Natural killer cell treated with Interleukin-12 subunit alpha and Interleukin-12 subunit beta and Interleukin-15 and Interleukin-18, amount 100 ng/mL, for 72 hours (primary cell): ENCODE results near the gene PRKN. TPM values are rescaled to one million over a fixed set of nuclear protein-coding genes. Genes with fewer than 3 reads are reported as not detected.
"Not testable (repeated sequence)": the region's sequence is repeated elsewhere in the genome, so short reads cannot be mapped to it uniquely, and the experiment has no call there.

Source experiments
- ATAC-seq, 2 donors: fragments of 150-1000 bp; cut with Tn5 transposase in 1 of 2; sonication (Bioruptor Pico), chemical (Tn5 transposase) in 1 of 2; 2 replicates each; pipeline ENCODE4 v1.10.0; 2021
- DNase-seq: peaks from one replicate; pipeline ENCODE4 v3.0.0; 2022; ENCODE audit warnings: low spot score
- H3K27ac Mint-ChIP-seq, 2 donors: 1 replicate in 1 of 2; 2 replicates in 1 of 2; pipeline ENCODE4 v1.8.0; 2022; ENCODE audit warnings: mixed read lengths in 2 of 2, mild to moderate bottlenecking in 1 of 2, moderate library complexity in 1 of 2
- H3K27me3 Mint-ChIP-seq, 2 donors: 1 replicate in 1 of 2; 2 replicates in 1 of 2; pipeline ENCODE4 v1.8.0; 2022; ENCODE audit warnings: mixed read lengths in 2 of 2
- H3K36me3 Mint-ChIP-seq: one replicate; pipeline ENCODE4 v1.8.0; 2022; ENCODE audit warnings: mixed read lengths
- H3K4me1 Mint-ChIP-seq, 2 donors: 1 replicate in 1 of 2; 2 replicates in 1 of 2; pipeline ENCODE4 v1.8.0; 2022; ENCODE audit warnings: low read depth in 2 of 2, mixed read lengths in 2 of 2, mild to moderate bottlenecking in 1 of 2
- H3K4me3 Mint-ChIP-seq: one replicate; pipeline ENCODE4 v1.8.0; 2022; ENCODE audit warnings: mixed read lengths
- H3K9me3 Mint-ChIP-seq: 2 replicates; pipeline ENCODE4 v1.8.0; 2022; ENCODE audit warnings: mixed read lengths
- total RNA-seq, 2 donors: library from RNA; stranded (reverse); gene quantifications; one replicate each; pipeline ENCODE4 v1.2.3, GENCODE V29; 2022

PRKN gene
- total RNA-seq, 2 donors from 2014 or later = not detected

GRCh38 chr6:161894436-161894835, 833.1 kb downstream of the PRKN start:
- ATAC-seq (no peak), DNase-seq (no peak)
- Mint-ChIP-seq H3K9me3 (no peaks in the 10 kb centered on the region), H3K4me3 (no peak overlapping the region), H3K27ac (no peak overlapping the region), H3K4me1 (no peaks in the 10 kb centered on the region), H3K27me3 (peaks cover 0 to 11% of the 10 kb centered on the region in 2 donors), H3K36me3 (no peaks in the 10 kb centered on the region)

- Mint-ChIP-seq H3K27me3 (peaks cover 0 to 18% of the 10 kb centered on the region in 2 donors), H3K4me3 (no peak overlapping the region), H3K36me3 (no peaks in the 10 kb centered on the region), H3K4me1 (no peaks in the 10 kb centered on the region), H3K27ac (no peak overlapping the region), H3K9me3 (no peaks in the 10 kb centered on the region)
- ATAC-seq (no peak), DNase-seq (no peak)
These were observed 836.0 kb downstream of the PRKN start for GRCh38 chr6:161891542-161891941.

- Mint-ChIP-seq H3K27me3 (peaks cover 0 to 18% of the 10 kb centered on the region in 2 donors), H3K36me3 (no peaks in the 10 kb centered on the region), H3K4me1 (no peaks in the 10 kb centered on the region), H3K9me3 (no peaks in the 10 kb centered on the region), H3K27ac (no peak overlapping the region), H3K4me3 (no peak overlapping the region)
- DNase-seq (no peak), ATAC-seq (no peak)
These were observed 836.7 kb downstream of the PRKN start for GRCh38 chr6:161890832-161891297.

- Mint-ChIP-seq H3K4me1 (no peaks in the 10 kb centered on the region), H3K36me3 (no peaks in the 10 kb centered on the region), H3K27me3 (peaks cover 0 to 18% of the 10 kb centered on the region in 2 donors), H3K9me3 (no peaks in the 10 kb centered on the region), H3K27ac (no peak overlapping the region), H3K4me3 (no peak overlapping the region)
- ATAC-seq (no peak), DNase-seq (no peak)
These were observed 837.3 kb downstream of the PRKN start for GRCh38 chr6:161890133-161890831.

GRCh38 chr6:161889324-161889723, 838.2 kb downstream of the PRKN start:
- no peak for ATAC-seq
- H3K27ac Mint-ChIP-seq = no peak overlapping the region
- no peak for DNase-seq
- H3K9me3 Mint-ChIP-seq = no peaks in the 10 kb centered on the region
- H3K27me3 Mint-ChIP-seq = peaks cover 0 to 14% of the 10 kb centered on the region in 2 donors
- no peaks in the 10 kb centered on the region for H3K36me3 Mint-ChIP-seq
- H3K4me3 Mint-ChIP-seq = no peak overlapping the region
- no peaks in the 10 kb centered on the region for H3K4me1 Mint-ChIP-seq

- not testable (repeated sequence) for H3K36me3 Mint-ChIP-seq, H3K4me1 Mint-ChIP-seq, H3K4me3 Mint-ChIP-seq, DNase-seq, ATAC-seq, H3K27ac Mint-ChIP-seq, H3K9me3 Mint-ChIP-seq, H3K27me3 Mint-ChIP-seq
These were observed 841.0 kb downstream of the PRKN start for GRCh38 chr6:161886545-161886944.

GRCh38 chr6:161884782-161885181, 842.8 kb downstream of the PRKN start:
- Mint-ChIP-seq H3K27ac (no peak overlapping the region), H3K9me3 (no peaks in the 10 kb centered on the region)
- ATAC-seq = no peak

GRCh38 chr6:161882196-161882765, 845.3 kb downstream of the PRKN start:
- Mint-ChIP-seq H3K4me1 (no peaks in the 10 kb centered on the region), H3K27me3 (no peaks in the 10 kb centered on the region), H3K9me3 (no peaks in the 10 kb centered on the region), H3K36me3 (no peaks in the 10 kb centered on the region), H3K4me3 (no peak overlapping the region), H3K27ac (no peak overlapping the region)
- DNase-seq = no peak
- ATAC-seq = no peak

More at GRCh38 chr6:161884782-161885181, 842.8 kb downstream of the PRKN start:
- Mint-ChIP-seq H3K36me3 (no peaks in the 10 kb centered on the region), H3K27me3 (peaks cover 0 to 7% of the 10 kb centered on the region in 2 donors), H3K4me1 (no peaks in the 10 kb centered on the region), H3K4me3 (no peak overlapping the region)
- DNase-seq = no peak

GRCh38 chr6:161880056-161880455, 847.5 kb downstream of the PRKN start:
- ATAC-seq = no peak

GRCh38 chr6:161876231-161876630, 851.3 kb downstream of the PRKN start:
- ATAC-seq (no peak), DNase-seq (no peak)
- H3K36me3 Mint-ChIP-seq = no peaks in the 10 kb centered on the region
- no peaks in the 10 kb centered on the region for H3K9me3 Mint-ChIP-seq
- H3K27ac Mint-ChIP-seq = no peak overlapping the region
- no peak overlapping the region for H3K4me3 Mint-ChIP-seq
- H3K4me1 Mint-ChIP-seq = no peaks in the 10 kb centered on the region
- no peaks in the 10 kb centered on the region for H3K27me3 Mint-ChIP-seq

More at GRCh38 chr6:161880056-161880455, 847.5 kb downstream of the PRKN start:
- Mint-ChIP-seq H3K27ac (no peak overlapping the region), H3K4me1 (no peaks in the 10 kb centered on the region), H3K36me3 (no peaks in the 10 kb centered on the region), H3K9me3 (no peaks in the 10 kb centered on the region), H3K27me3 (no peaks in the 10 kb centered on the region), H3K4me3 (no peak overlapping the region)
- DNase-seq = no peak

GRCh38 chr6:161870236-161870901, 857.2 kb downstream of the PRKN start:
- H3K4me1 Mint-ChIP-seq = no peaks in the 10 kb centered on the region
- H3K36me3 Mint-ChIP-seq = no peaks in the 10 kb centered on the region
- no peak overlapping the region for H3K27ac Mint-ChIP-seq
- ATAC-seq (no peak), DNase-seq (no peak)
- no peaks in the 10 kb centered on the region for H3K9me3 Mint-ChIP-seq
- H3K27me3 Mint-ChIP-seq = no peaks in the 10 kb centered on the region
- H3K4me3 Mint-ChIP-seq = no peak overlapping the region

- no peaks in the 10 kb centered on the region for H3K4me1 Mint-ChIP-seq
- H3K27me3 Mint-ChIP-seq = no peaks in the 10 kb centered on the region
- no peak overlapping the region for H3K4me3 Mint-ChIP-seq
- DNase-seq (no peak), ATAC-seq (no peak)
- no peaks in the 10 kb centered on the region for H3K9me3 Mint-ChIP-seq
- no peaks in the 10 kb centered on the region for H3K36me3 Mint-ChIP-seq
- H3K27ac Mint-ChIP-seq = no peak overlapping the region
These were observed 858.1 kb downstream of the PRKN start for GRCh38 chr6:161869491-161869890.

GRCh38 chr6:161866570-161866969, 861.0 kb downstream of the PRKN start:
- H3K27me3 Mint-ChIP-seq = no peaks in the 10 kb centered on the region
- no peak overlapping the region for H3K27ac Mint-ChIP-seq
- H3K4me3 Mint-ChIP-seq = no peak overlapping the region
- ATAC-seq = no peak
- no peak for DNase-seq
- H3K36me3 Mint-ChIP-seq = no peaks in the 10 kb centered on the region
- H3K9me3 Mint-ChIP-seq = no peaks in the 10 kb centered on the region
- H3K4me1 Mint-ChIP-seq = no peaks in the 10 kb centered on the region

- not testable (repeated sequence) for ATAC-seq, H3K9me3 Mint-ChIP-seq, H3K27me3 Mint-ChIP-seq, DNase-seq, H3K36me3 Mint-ChIP-seq, H3K27ac Mint-ChIP-seq, H3K4me3 Mint-ChIP-seq, H3K4me1 Mint-ChIP-seq
These were observed 866.5 kb downstream of the PRKN start for GRCh38 chr6:161861061-161861460.
